Measurements from ENCODE around the gene KLHL29.

DNA sequence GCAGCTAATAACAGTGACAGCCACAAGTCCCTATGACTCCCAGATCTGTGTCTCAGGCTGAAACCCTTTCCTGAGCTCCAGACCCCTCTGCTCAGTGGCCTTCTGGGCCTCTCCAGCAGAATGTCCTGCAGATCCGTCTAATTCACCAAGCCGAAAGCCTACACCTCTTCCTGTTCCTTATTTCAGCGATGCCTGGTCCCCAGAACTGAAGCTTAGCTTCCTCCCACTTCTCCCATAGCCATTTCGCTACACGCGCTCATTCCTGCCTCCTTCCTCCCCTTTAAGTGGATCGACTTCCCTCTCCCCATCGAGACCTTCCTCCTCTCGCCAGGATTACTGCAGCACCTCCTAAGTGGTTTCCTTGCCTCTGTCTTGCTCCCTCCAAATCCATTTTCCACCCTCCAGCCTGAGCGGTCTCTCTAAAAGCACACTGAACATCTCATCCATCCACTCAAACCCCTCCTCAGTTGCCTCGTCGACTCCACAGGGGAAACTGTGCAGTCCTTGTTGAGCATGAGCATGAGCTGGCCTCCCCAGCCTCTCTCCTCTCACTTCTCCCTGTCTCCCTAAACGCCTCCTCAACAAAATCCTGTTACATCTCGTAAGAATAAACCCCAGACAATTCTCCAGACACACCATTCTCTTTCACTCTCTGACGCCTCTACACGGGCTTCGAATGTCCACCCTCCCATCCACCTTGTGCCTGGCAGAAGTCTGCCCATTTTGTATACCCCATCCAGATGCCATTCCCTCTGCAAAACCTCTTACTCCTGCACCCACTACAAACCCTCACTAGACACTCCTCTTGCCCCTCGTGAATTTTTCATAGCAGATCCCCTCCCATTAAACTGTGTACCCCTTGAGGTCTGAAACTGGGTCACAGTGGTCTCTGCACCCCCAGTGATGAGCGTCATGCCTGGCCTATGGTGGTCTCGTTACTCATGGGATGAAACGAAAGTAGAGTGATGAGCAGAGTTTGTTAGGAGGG is 309.4 kb downstream of the KLHL29 start:
- TF ChIP-seq CTCF (IDR thresholded peaks at IDR 0.05) (no peak), FOXJ3 (CRISPR knock-in tag; IDR thresholded peaks at IDR 0.05) (no peak)

Data from SK-N-SH (cell line).